ENCODE measurements around the gene NPAS4.
A peak's percentile ranks its signal among the peaks of the same experiment; 100 is the strongest.
"Not testable (repeated sequence)": the region's sequence is repeated elsewhere in the genome, so short reads cannot be mapped to it uniquely, and the experiment has no call there.

Gene NPAS4

DNA sequence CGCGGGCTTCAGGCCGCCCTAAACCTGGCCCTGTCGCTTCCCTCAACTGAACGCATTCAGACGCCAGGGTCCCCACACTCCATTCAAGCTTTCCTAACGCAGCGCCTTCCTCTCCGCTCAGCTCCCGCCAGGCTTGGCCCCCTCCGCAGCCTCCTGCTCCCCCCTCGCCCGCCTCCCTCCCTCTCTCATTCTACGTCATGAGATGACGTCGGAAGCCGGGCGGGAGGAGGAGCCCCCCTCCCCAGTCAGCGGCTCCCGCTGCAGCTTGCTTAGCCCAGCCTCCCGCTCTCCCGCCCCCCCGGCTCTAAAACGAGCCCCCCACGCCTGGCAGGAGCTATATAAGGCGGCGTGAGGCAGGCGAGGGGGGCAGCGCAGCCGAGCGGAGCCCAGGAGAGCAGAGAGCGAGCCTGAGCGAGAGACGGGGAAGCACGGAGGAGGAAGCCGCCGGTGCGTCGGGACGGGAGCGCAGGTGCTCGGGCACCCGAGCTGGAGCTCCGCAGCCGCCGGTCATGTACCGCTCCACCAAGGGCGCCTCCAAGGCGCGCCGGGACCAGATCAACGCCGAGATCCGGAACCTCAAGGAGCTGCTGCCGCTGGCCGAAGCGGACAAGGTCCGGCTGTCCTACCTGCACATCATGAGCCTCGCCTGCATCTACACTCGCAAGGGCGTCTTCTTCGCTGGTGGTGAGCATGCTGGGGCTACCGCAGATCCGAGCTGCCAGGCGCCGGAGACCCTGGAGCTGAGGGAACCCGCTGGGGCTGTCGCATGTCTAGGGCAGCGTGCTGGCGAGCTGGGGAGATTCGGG is at the start of gene NPAS4:
NPAS4 (plus strand) TSS at position 365 of the 806 bp plus-strand sequence; CDS start at position 510, 145 bp downstream.
- no peak for DNase-seq (ENCODE audit: low spot score in 2 of 2)
- no peaks in the 10 kb centered on the region for H3K4me1 ChIP-seq
- peaks cover 26% of the 10 kb centered on the region for H3K27me3 ChIP-seq (ENCODE audit: low read depth)
- no peaks in the 10 kb centered on the region for H3K36me3 ChIP-seq (replicated peaks)
- in situ Hi-C loops (cut with MboI; ENCODE audit: low sequenced_read_pairs): no loop called here
- no peak within 1 kb of the TSS for H3K4me3 ChIP-seq
- H3K9me3 ChIP-seq: no peaks in the 10 kb centered on the region

DNA sequence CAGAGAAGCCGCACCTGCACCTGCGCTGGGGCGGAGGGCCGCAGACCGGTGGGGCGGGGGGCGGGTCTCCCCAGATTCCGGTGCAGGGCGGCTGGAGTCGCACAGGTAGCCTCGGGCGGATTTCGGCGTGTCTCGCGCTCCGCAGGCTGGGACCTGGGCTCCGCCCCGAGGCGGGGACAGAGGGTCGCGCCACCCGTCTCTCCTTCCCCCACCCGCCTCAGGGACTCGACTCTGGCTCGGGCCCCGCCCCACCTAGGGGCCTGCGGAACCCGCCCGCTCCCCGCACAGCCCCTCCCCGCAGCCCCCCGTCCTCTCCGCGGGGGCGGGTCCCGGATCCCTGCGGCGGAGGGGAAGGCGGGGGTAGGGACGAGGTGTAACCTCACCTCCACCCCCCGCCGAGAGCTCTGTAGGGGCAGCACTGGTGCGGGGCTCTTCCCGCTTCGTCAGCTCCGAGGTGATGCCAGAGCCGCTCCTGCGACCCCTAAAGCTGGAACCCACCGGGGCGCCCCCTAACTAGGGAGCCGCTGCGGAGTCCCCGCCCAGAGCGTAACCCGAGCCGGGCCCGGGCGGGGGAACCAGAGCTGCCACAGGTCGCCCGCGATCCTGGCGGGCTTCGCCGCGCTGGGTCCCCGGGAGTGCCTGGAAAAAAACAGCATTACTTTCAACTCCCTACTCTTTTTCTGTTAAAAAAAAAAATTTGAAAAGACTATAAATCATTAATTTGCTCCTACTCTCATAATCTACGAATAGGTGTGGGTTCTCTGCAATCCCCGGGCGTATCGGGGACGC is 49.0 kb upstream of the NPAS4 start, which contains the start of gene SLC29A2:
SLC29A2 (minus strand) TSS at position 134 of the 789 bp plus-strand sequence. CDS start 169 bp downstream, outside the sequence.
- Histone ChIP-seq H3K4me3 (peak within 1 kb of the TSS; percentile 79), H3K36me3 (replicated peaks) (peaks cover 33% of the 10 kb centered on the region), H3K27me3 (ENCODE audit: low read depth) (no peaks in the 10 kb centered on the region), H3K9me3 (no peaks in the 10 kb centered on the region), H3K4me1 (peaks cover 11% of the 10 kb centered on the region)
- peak; percentile 93 to 98 for DNase-seq (ENCODE audit: low spot score in 2 of 2)
- in situ Hi-C loops (cut with MboI; ENCODE audit: low sequenced_read_pairs): no loop called here

DNA sequence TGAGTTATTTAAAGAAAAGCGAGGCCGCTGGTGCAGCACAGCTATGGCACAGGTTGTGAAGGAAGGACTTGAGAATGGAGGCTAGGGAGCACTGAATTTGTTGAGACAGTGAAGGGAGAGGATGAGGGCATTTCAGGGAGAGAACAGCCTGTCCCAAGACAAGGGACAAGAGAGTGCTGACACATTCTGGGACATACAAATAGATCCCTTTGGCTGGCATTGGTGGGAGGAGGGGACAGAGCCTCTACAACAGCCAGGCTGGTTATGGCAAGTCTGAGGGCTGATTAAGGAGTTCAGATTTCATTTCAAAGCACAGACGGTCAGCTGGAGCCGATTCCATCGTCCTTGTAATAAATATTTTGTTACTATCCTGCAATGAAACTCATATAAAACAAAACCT is 47.6 kb upstream of the NPAS4 start:
- in situ Hi-C loops (cut with MboI; ENCODE audit: low sequenced_read_pairs): no loop called here
- Histone ChIP-seq H3K36me3 (replicated peaks) (peaks cover 20% of the 10 kb centered on the region), H3K27me3 (ENCODE audit: low read depth) (no peaks in the 10 kb centered on the region), H3K9me3 (no peaks in the 10 kb centered on the region), H3K4me1 (peaks cover 11% of the 10 kb centered on the region), H3K4me3 (no peak overlapping the region)
- DNase-seq (ENCODE audit: low spot score in 2 of 2): no peak

DNA sequence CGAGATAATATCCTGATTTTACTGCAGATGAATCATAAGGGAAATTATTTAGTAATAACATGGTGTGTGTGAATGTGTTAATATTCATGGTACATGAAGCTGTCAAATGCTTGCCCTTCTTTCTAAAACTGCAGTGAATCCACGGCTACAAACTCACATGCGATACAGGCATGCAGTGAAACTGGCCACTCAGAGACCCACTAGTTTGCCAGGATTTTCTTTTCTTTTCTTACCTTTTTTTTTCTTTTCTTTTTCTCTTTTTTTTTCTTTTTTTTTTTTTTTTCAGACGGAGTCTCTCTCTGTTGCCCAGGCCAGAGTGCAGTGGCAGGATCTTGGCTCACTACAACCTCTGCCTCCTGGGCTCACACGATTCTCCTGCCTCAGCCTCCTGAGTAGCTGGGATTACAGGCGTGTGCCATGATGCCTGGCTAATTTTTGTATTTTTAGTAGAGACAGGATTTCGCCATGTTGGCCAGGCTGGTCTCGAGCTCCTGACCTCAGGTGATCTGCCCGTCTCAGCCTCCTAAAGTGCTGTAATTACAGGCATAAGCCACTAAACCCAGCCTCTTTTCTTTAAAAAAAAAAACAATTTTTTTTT is 47.0 kb upstream of the NPAS4 start:
- H3K27me3 ChIP-seq (ENCODE audit: low read depth); in situ Hi-C loops (cut with MboI; ENCODE audit: low sequenced_read_pairs); H3K4me3 ChIP-seq; H3K9me3 ChIP-seq; DNase-seq (ENCODE audit: low spot score in 2 of 2): not testable (repeated sequence)
- Histone ChIP-seq H3K4me1 (peaks cover 11% of the 10 kb centered on the region), H3K36me3 (replicated peaks) (peaks cover 15% of the 10 kb centered on the region)

DNA sequence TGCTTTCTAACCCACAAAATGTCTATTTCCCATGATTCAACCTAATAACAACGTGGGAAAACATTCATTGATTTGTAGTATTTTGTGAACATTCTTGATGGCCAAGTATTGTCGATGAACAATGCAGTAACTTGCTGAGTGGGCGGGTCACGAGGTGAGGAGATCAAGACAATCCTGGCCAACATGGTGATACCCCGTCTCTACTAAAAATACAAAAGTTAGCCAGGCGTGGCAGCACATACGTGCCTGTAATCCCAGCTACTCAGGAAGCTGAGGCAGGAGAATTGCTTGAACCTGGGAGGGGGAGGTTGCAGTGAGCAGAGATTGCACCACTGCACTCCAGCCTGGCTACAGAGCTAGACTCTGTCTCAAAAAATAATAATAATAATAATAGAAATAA is 40.6 kb upstream of the NPAS4 start:
- H3K4me3 ChIP-seq; H3K36me3 ChIP-seq (replicated peaks); DNase-seq (ENCODE audit: low spot score in 2 of 2); H3K9me3 ChIP-seq; H3K27me3 ChIP-seq (ENCODE audit: low read depth); H3K4me1 ChIP-seq; in situ Hi-C loops (cut with MboI; ENCODE audit: low sequenced_read_pairs): not testable (repeated sequence)

DNA sequence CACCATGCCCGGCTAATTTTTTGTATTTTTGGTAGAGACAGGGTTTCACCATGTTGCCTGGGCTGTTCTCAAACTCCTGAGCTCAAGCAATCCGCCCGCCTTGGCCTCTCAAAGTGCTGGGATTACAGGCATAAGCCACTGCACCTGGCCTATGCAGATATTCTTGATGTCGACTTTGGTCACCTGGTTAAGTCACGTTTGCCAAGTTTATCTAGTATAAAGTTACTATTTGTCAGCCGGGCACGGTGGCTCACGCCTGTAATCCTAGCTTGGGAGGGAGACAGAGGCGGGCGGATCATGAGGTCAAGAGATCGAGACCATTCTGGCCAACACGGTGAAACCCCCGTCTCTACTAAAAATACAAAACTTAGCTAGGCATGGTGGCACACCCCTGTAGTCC is 36.5 kb upstream of the NPAS4 start:
- H3K4me3 ChIP-seq; DNase-seq (ENCODE audit: low spot score in 2 of 2); H3K4me1 ChIP-seq; H3K9me3 ChIP-seq; in situ Hi-C loops (cut with MboI; ENCODE audit: low sequenced_read_pairs); H3K36me3 ChIP-seq (replicated peaks); H3K27me3 ChIP-seq (ENCODE audit: low read depth): not testable (repeated sequence)

DNA sequence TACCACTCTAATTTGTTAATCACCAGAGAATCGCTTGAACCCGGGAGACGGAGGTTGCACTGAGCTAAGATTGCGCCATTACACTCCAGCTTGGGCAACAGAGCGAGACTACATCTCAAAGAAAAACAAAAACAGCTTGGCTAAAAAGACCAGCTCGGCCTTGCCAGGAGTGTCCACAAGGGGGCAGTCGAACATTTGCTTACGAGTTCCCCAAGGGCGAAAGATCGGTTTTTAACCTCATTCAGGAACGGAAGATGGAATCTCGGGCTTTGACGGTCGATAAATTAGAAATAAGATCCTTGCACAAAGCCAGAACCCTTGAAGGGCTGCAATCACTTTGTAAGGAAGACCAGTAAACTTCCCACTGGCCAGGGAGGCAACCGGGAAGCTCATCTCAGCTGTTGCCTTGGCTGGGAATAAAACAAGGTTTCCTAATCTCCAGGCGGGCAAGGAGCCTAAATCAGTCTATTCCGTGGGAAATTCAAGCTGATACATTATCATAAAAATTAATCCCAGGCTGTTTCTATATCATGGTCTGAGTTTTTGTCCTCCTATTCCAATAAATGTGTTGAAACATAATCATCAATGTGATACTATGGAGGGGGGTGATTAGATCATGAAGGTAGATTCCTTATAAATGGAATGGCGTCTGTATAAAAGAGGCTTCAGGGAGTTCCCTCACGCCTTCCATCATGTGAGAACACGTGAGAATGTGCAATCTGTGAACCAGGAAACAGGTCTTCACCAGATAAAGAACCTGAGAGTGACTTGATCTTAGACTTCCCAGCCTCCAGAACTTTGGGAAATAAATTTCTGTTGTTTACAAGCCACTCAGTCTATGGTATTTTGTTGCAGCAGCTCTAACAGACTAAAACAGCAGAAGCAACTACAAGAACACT is 34.4 kb upstream of the NPAS4 start:
- Histone ChIP-seq H3K36me3 (replicated peaks) (no peaks in the 10 kb centered on the region), H3K4me3 (peak overlapping the region; percentile 5; the same call in 1 of the 2 replicates), H3K9me3 (no peaks in the 10 kb centered on the region), H3K27me3 (ENCODE audit: low read depth) (peaks cover 13% of the 10 kb centered on the region), H3K4me1 (peaks cover 2% of the 10 kb centered on the region; the same call in 1 of the 2 replicates)
- DNase-seq (ENCODE audit: low spot score in 2 of 2): peak; percentile 72 to 93
- in situ Hi-C loops (cut with MboI; ENCODE audit: low sequenced_read_pairs): no loop called here

DNA sequence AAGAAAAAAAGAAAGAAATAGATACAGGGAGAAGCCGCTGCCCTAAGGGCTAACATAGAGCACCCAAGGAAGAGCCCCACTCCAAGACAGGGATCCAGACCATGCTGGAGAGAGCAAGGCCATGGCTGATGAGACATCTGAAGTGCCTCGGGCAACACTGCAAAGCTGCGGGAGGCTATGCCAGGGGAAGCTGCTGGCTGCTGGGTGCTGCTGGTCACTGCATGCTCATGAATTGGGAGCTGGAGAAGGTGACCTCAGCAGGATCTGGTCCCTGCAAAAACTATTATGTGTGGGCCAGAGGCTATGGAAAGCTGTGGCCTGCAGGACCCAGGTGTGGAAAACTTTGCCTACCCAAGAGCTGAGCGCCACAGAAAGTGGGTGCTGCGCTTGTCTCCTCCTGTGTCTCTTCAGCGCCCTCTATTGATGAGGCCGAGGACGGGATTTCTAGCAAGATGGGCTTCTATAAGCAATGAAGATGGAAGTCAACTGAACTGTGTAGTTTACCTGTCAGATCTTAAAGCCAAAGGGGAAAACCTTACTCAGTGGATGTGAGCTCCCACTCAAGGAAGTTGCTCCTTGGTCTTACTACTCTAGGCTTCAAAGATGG is 32.0 kb upstream of the NPAS4 start:
- H3K4me1 ChIP-seq: peaks cover 2% of the 10 kb centered on the region; the same call in 1 of the 2 replicates
- in situ Hi-C loops (cut with MboI; ENCODE audit: low sequenced_read_pairs): no loop called here
- no peaks in the 10 kb centered on the region for H3K9me3 ChIP-seq
- H3K36me3 ChIP-seq (replicated peaks): no peaks in the 10 kb centered on the region
- H3K27me3 ChIP-seq (ENCODE audit: low read depth): peaks cover 20% of the 10 kb centered on the region
- no peak overlapping the region for H3K4me3 ChIP-seq
- DNase-seq (ENCODE audit: low spot score in 2 of 2): peak; percentile 63 to 86

DNA sequence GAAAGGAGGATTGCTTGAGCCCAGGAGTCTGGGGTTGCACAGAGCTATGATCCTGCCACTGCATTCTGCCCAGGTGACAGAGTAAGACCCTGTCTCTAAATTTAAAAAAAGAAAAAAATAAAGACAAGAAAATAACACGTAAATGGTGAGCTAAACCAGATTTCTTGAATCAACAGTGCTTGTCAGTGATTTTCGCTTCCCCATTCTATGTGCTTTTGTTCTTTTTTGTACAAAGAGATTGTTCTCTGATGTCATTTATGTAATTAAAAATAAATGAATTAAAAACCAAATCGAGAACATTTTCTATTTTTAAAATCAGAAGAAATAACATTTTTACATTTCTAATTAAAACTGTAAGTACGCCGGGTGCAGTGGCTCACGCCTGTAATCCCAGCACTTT is 29.5 kb upstream of the NPAS4 start:
- H3K4me1 ChIP-seq: peaks cover 2% of the 10 kb centered on the region; the same call in 1 of the 2 replicates
- H3K4me3 ChIP-seq: no peak overlapping the region
- no peaks in the 10 kb centered on the region for H3K36me3 ChIP-seq (replicated peaks)
- no peak for DNase-seq (ENCODE audit: low spot score in 2 of 2)
- in situ Hi-C loops (cut with MboI; ENCODE audit: low sequenced_read_pairs): no loop called here
- H3K27me3 ChIP-seq (ENCODE audit: low read depth): peaks cover 20% of the 10 kb centered on the region
- H3K9me3 ChIP-seq: no peaks in the 10 kb centered on the region

DNA sequence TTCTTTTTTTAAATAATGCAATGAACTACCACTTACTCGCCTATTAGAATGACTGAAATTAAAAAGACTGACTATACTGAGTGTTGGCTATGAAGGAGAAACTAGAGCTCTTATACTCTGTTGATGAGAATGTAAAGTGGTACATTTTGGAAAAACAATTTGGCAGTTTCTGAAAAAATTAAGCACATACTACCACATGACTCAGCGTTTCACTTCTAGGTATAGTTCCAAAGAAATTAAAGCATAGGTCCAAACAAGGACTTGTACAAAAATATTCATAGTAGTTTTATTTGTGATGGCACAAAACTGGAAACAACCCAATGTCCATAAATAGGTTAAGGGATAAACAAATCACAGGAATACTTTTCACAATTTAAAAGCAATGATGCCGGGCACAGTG is 26.9 kb upstream of the NPAS4 start:
- in situ Hi-C loops (cut with MboI; ENCODE audit: low sequenced_read_pairs): no loop called here
- DNase-seq (ENCODE audit: low spot score in 2 of 2): no peak
- Histone ChIP-seq H3K4me3 (no peak overlapping the region), H3K27me3 (ENCODE audit: low read depth) (peaks cover 20% of the 10 kb centered on the region), H3K36me3 (replicated peaks) (no peaks in the 10 kb centered on the region), H3K4me1 (no peaks in the 10 kb centered on the region), H3K9me3 (no peaks in the 10 kb centered on the region)

DNA sequence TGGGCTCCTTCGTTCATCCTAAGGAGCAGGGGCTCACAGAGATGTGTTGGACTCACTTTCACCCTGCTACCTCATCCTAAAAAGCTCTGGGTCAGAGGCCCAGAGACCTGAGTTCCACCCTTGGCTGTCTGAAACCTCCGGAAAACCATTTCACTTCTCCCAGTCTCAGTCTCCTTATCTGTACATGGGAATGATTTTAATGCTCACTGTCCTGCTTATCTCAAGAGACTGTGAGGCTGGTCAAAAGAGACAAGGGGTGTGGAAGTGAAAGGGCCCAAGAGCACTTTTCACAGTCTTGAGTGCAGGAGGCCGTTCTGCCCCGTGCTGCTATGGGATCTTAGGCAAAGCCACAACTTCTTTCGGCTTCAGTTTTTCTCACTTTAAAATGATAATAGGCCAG is 13.2 kb upstream of the NPAS4 start:
- H3K4me1 ChIP-seq: no peaks in the 10 kb centered on the region
- H3K9me3 ChIP-seq: no peaks in the 10 kb centered on the region
- H3K27me3 ChIP-seq (ENCODE audit: low read depth): peaks cover 8% of the 10 kb centered on the region
- in situ Hi-C loops (cut with MboI; ENCODE audit: low sequenced_read_pairs): loop anchor here (5.0 to 10.0 kb wide), 2 partner anchors 277 to 425 kb away; no protein-coding TSS in a partner anchor
- H3K4me3 ChIP-seq: no peak overlapping the region
- no peaks in the 10 kb centered on the region for H3K36me3 ChIP-seq (replicated peaks)
- no peak for DNase-seq (ENCODE audit: low spot score in 2 of 2)

DNA sequence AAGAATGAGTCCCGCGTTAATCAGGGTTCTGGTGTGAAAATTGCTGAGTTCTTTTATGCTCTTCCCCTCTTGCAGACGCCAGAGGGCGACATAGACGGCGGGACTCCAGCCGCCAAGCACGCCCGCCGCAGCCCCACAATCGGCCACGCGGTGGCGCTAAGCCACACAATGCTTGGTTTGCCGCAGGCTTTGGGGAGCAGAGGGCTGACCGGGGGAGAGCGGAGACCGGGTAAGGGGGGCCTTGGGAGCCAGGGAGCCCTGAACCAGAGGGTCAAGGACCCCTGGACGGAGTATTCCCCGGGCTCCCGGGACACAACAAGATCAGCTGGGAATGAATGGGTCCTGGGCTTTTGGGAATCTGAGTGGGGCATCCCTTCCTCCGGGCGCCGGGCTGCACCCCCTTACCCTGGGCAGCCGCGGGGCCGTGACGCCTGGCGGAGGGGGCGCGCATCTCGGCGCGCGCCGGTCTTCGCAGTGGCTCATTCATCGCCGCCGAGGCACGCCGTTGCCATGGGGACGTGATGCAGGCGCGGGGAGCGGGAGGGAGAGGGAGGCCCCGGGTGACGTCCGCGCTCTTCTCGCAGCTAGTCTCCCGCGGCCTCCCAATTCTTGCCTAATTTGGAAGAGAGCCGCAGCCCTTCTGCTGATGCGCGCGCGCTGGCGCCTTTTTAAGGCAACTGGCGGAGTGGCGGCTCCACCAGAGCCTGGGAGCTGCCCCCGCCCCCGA is 12.2 kb upstream of the NPAS4 start:
- peak; percentile 85 to 95 for DNase-seq (ENCODE audit: low spot score in 2 of 2)
- in situ Hi-C loops (cut with MboI; ENCODE audit: low sequenced_read_pairs): loop anchor here (5.0 to 10.0 kb wide), 2 partner anchors 276 to 424 kb away; no protein-coding TSS in a partner anchor
- H3K4me1 ChIP-seq: no peaks in the 10 kb centered on the region
- H3K9me3 ChIP-seq: no peaks in the 10 kb centered on the region
- peaks cover 7% of the 10 kb centered on the region for H3K27me3 ChIP-seq (ENCODE audit: low read depth)
- peak overlapping the region; percentile 32 for H3K4me3 ChIP-seq
- H3K36me3 ChIP-seq (replicated peaks): no peaks in the 10 kb centered on the region
